Endothelial cell of umbilical vein (primary cell): Measurements from ENCODE around the gene PAX6. TPM values are rescaled to one million over a fixed set of nuclear protein-coding genes. Genes with fewer than 3 reads are reported as not detected.

Experiments
- BruUV-seq: library from RNA; stranded (reverse); fragments of 400-500 nt; replicated peaks from 2 replicates; lab custom pipeline; 2021; lab: Mats Ljungman, UMichigan
- CTCF ChIA-PET: fragments of 300-600, 350-600 bp; sonication (Branson Sonifier 250); formaldehyde crosslinking; loops from one replicate; lab custom pipeline; 2021; ENCODE audit warnings: antibody characterized with exemption, inconsistent platforms; lab: Charles Lee
- POLR2A ChIA-PET: fragments of 300-600, 350-600 bp; sonication (Branson Sonifier 250); formaldehyde crosslinking; loops from one replicate; lab custom pipeline; 2021; ENCODE audit warnings: antibody characterized with exemption, inconsistent platforms; lab: Charles Lee
- DNase-seq: peaks from one replicate; pipeline ENCODE4 v3.0.0-alpha.2; 2011; ENCODE audit warnings: low read depth, low spot score
- FAIRE-seq: peaks from 2 replicates; lab custom pipeline; 2011; peaks lifted over from hg19 to GRCh38; lab: Jason Lieb, UNC
- H2AFZ ChIP-seq: 2 replicates; pipeline ENCODE4 v1.6.0; 2012; ENCODE audit warnings: low read depth, low read length, control low read depth, inconsistent platforms
- H3K27ac ChIP-seq: 2 replicates; pipeline ENCODE4 v1.5.1; 2011; ENCODE audit warnings: low read depth, mild to moderate bottlenecking, control low read depth, low read length, moderate library complexity; ENCODE audit not compliant: insufficient read depth
- H3K27me3 ChIP-seq, 2 experiments: 2 replicates each; pipeline versions ENCODE4 v1.6.0 to v1.6.1; 2011; ENCODE audit warnings: low read length in 2 of 2, mixed read lengths in 1 of 2; ENCODE audit not compliant: control insufficient read depth in 2 of 2, insufficient read depth in 2 of 2
- H3K36me3 ChIP-seq, 2 experiments: 2 replicates in 1 of 2; 3 replicates in 1 of 2; pipeline ENCODE4 v1.5.1; 2011; ENCODE audit warnings: low read length in 2 of 2, mild to moderate bottlenecking in 1 of 2, moderate library complexity in 1 of 2; ENCODE audit not compliant: control insufficient read depth in 2 of 2, insufficient read depth in 2 of 2; ENCODE audit errors: extremely low read depth in 1 of 2
- H3K4me1 ChIP-seq: 3 replicates; pipeline ENCODE4 v1.5.1; 2011; ENCODE audit warnings: mild to moderate bottlenecking, low read length; ENCODE audit not compliant: control insufficient read depth, insufficient read depth; ENCODE audit errors: extremely low read depth
- H3K4me2 ChIP-seq: 2 replicates; pipeline ENCODE4 v1.6.1; 2011; ENCODE audit warnings: low read length, control low read depth, mixed read lengths; ENCODE audit not compliant: insufficient read depth
- H3K4me3 ChIP-seq, 3 experiments: fragments of 200-600 bp in 1 of 3; sonication (generic), shearing (Covaris generic) in 1 of 3; replicated peaks in 1 of 3; 2 replicates each; pipeline ENCODE4 v1.5.1; 2011 to 2016; ENCODE audit warnings: control low read depth in 3 of 3, low read length in 3 of 3, mild to moderate bottlenecking in 2 of 3, inconsistent platforms in 1 of 3, low read depth in 1 of 3, moderate library complexity in 1 of 3; ENCODE audit not compliant: insufficient read depth in 1 of 3
- H3K79me2 ChIP-seq: 2 replicates; pipeline ENCODE4 v1.6.0; 2012; ENCODE audit warnings: low read length, inconsistent platforms; ENCODE audit not compliant: control insufficient read depth, insufficient read depth
- H3K9ac ChIP-seq: replicated peaks from 2 replicates; pipeline ENCODE3; 2011; ENCODE audit warnings: low read length, control low read depth; ENCODE audit not compliant: insufficient read depth; ENCODE audit errors: extremely low read depth
- H3K9me1 ChIP-seq: replicated peaks from 3 replicates; pipeline ENCODE4 v1.6.0; 2011; ENCODE audit warnings: mild to moderate bottlenecking, low read length; ENCODE audit not compliant: control insufficient read depth, insufficient read depth; ENCODE audit errors: extremely low read depth
- H3K9me3 ChIP-seq: replicated peaks from 2 replicates; pipeline ENCODE4 v1.5.1; 2012; ENCODE audit warnings: low read length, inconsistent platforms; ENCODE audit not compliant: control insufficient read depth, insufficient read depth
- H4K20me1 ChIP-seq: replicated peaks from 2 replicates; pipeline ENCODE3; 2011; ENCODE audit warnings: mild to moderate bottlenecking, low read length; ENCODE audit not compliant: control insufficient read depth, insufficient read depth; ENCODE audit errors: extremely low read depth
- CTCF ChIP-seq, 2 donors: IDR thresholded peaks; 1 replicate in 1 of 2; 2 replicates in 1 of 2; pipeline ENCODE4 v1.5.1; 2011; ENCODE audit warnings: low read length in 2 of 2, mild to moderate bottlenecking in 2 of 2, moderate library complexity in 2 of 2, control low read depth in 1 of 2, inconsistent platforms in 1 of 2, low read depth in 1 of 2; ENCODE audit not compliant: insufficient read depth in 1 of 2; ENCODE audit errors: extremely low read depth in 1 of 2
- EZH2 ChIP-seq: IDR thresholded peaks from 2 replicates; pipeline ENCODE4 v1.6.1; 2012; ENCODE audit warnings: borderline replicate concordance, low read depth, mild to moderate bottlenecking, moderate library complexity, low read length, inconsistent platforms; ENCODE audit not compliant: severe bottlenecking
- FOS ChIP-seq: IDR thresholded peaks from 2 replicates; pipeline ENCODE4 v1.6.1; 2011; ENCODE audit warnings: mild to moderate bottlenecking, low read length, moderate library complexity, borderline replicate concordance; ENCODE audit not compliant: insufficient read depth
- GATA2 ChIP-seq: IDR thresholded peaks from 2 replicates; pipeline ENCODE4 v1.7.0; 2011; ENCODE audit warnings: low read depth, mild to moderate bottlenecking, moderate library complexity, mixed read lengths, low read length; ENCODE audit not compliant: insufficient read length, insufficient read depth
- JUN ChIP-seq: IDR thresholded peaks from 2 replicates; pipeline ENCODE4 v1.6.1; 2011; ENCODE audit warnings: borderline replicate concordance, low read depth; ENCODE audit not compliant: insufficient read length, insufficient read depth
- MAX ChIP-seq: IDR thresholded peaks from 2 replicates; pipeline ENCODE4 v1.6.1; 2011; ENCODE audit not compliant: insufficient read depth, insufficient read length
- MYC ChIP-seq: IDR thresholded peaks from one replicate; pipeline ENCODE4 v1.6.1; 2011; ENCODE audit warnings: mild to moderate bottlenecking, low read depth, low read length
- POLR2A ChIP-seq: IDR thresholded peaks from 2 replicates; pipeline ENCODE4 v1.6.1; 2012; ENCODE audit warnings: low read depth, mild to moderate bottlenecking, control low read depth, low read length
- POLR2AphosphoS5 ChIP-seq: IDR thresholded peaks from 2 replicates; pipeline ENCODE4 v1.6.1; 2012; ENCODE audit warnings: low read depth, mild to moderate bottlenecking, control low read depth, low read length, moderate library complexity; ENCODE audit not compliant: insufficient read depth
- dilution Hi-C: fragments of 300-500 bp; cut with MboI; formaldehyde crosslinking; loops from one replicate; pipeline ENCODE4 v1.15.0; 2019; ENCODE audit warnings: low sequenced_read_pairs; ENCODE audit not compliant: extremely low pct_ligation_motif_present
- intact Hi-C: fragments of 100-400 bp; cut with micrococcal nuclease; formaldehyde crosslinking; loops from one replicate; pipeline ENCODE4 v1.10.0; 2022
- polyA plus RNA-seq, 4 experiments: library from polyadenylated mRNA; depleted of rRNA in 3 of 4; stranded (reverse) in 3 of 4; unstranded in 1 of 4; fragments of >200 nt; gene quantifications; 2 replicates each; pipeline versions ENCODE4 v1.2.1 to v1.2.3, GENCODE V29; 2011 to 2012; ENCODE audit warnings: missing spikeins in 1 of 4
- total RNA-seq: library from RNA; stranded (reverse); gene quantifications from 2 replicates; pipeline ENCODE4 v1.2.3, GENCODE V29; 2021

Gene PAX6
- total and polyA plus RNA-seq, 2 donors (not counting 3 experiments of a cell fraction or from before 2014, with no cell fraction given): not detected

- intact Hi-C loops: no loop called here
- DNase-seq (no peak), FAIRE-seq (no peak)
- TF ChIP-seq POLR2A (no peak), FOS (no peak), MYC (no peak), EZH2 (no peak), GATA2 (no peak), JUN (no peak), CTCF (IDR thresholded peaks at IDR 0.05; ENCODE audit: extremely low read depth in 1 of 2, insufficient read depth in 1 of 2, low read depth in 1 of 2, low read length in 2 of 2) (no peak), MAX (no peak), POLR2AphosphoS5 (no peak)
- Histone ChIP-seq H3K36me3 (no peaks in the 10 kb centered on the region), H3K4me1 (no peaks in the 10 kb centered on the region), H2AFZ (no peak overlapping the region), H3K4me3 (no peak overlapping the region), H3K27ac (no peak overlapping the region), H3K9me1 (no peaks in the 10 kb centered on the region), H3K27me3 (peaks cover 0 to 4% of the 10 kb centered on the region in 2 experiments), H3K9ac (no peak overlapping the region), H3K9me3 (no peaks in the 10 kb centered on the region), H3K79me2 (no peaks in the 10 kb centered on the region), H4K20me1 (no peaks in the 10 kb centered on the region), H3K4me2 (no peak overlapping the region)
- ChIA-PET POLR2A (no interaction called here), CTCF (interaction anchor here (1.3 kb wide), 1 partner anchor 617 kb away, joined by 3 read pairs; no protein-coding TSS in a partner anchor)
- dilution Hi-C loops: no loop called here
- BruUV-seq: no TSS peak
Measured at GRCh38 chr11:31856248-31856647, 45.1 kb upstream of the PAX6 start.
